Epithelial cell of proximal tubule (primary cell): ENCODE measurements around the gene DGCR2. TPM values are rescaled to one million over a fixed set of nuclear protein-coding genes. Genes with fewer than 3 reads are reported as not detected.
A peak's percentile ranks its signal among the peaks of the same experiment; 100 is the strongest.

Experiments
- DNase-seq: peaks from one replicate; pipeline ENCODE4 v3.0.0-alpha.2; 2011; ENCODE audit warnings: low read depth
- H3K4me3 ChIP-seq: 2 replicates; pipeline ENCODE4 v1.5.1; 2011; ENCODE audit warnings: low read depth, mild to moderate bottlenecking, low read length
- total RNA-seq: library from RNA; depleted of rRNA; stranded (reverse); fragments of >200 nt; gene quantifications from 2 replicates; pipeline ENCODE4 v1.2.3, GENCODE V29; 2015
- TF ChIP-seq, protein P1 (sequence below): conservative IDR thresholded peaks from 2 replicates; pipeline ENCODE4 v1.5.1; 2012; ENCODE audit warnings: low read depth, mild to moderate bottlenecking, low read length

DGCR2 gene
- total RNA-seq, 1 donor from 2014 or later: 51.7 TPM

DNA sequence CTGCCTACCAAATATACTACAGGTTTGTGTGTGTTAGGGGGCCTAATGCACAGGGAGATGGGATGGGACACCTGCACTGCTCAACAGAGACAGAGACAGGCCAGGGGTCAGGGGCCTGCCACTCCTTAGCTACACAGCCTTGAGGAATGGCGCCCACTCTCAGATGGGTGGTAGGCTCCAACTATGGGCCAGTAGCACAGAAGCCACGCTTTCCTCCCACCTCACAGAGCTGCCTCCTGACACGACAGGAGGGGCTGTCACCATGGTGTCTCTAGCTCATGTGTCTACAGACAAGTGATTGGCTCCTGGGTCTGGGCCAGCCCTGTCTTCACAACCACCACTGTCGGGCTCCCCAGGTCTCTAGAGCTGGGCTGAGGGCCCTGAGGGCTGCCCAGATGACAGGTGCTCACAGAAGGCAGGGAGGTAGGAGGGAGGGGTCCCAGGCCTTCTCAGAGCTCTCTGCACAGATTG, 81.8 kb downstream of the DGCR2 start:
- DNase-seq: no peak
- TF ChIP-seq, protein P1, sequence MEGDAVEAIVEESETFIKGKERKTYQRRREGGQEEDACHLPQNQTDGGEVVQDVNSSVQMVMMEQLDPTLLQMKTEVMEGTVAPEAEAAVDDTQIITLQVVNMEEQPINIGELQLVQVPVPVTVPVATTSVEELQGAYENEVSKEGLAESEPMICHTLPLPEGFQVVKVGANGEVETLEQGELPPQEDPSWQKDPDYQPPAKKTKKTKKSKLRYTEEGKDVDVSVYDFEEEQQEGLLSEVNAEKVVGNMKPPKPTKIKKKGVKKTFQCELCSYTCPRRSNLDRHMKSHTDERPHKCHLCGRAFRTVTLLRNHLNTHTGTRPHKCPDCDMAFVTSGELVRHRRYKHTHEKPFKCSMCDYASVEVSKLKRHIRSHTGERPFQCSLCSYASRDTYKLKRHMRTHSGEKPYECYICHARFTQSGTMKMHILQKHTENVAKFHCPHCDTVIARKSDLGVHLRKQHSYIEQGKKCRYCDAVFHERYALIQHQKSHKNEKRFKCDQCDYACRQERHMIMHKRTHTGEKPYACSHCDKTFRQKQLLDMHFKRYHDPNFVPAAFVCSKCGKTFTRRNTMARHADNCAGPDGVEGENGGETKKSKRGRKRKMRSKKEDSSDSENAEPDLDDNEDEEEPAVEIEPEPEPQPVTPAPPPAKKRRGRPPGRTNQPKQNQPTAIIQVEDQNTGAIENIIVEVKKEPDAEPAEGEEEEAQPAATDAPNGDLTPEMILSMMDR: no peak
- no peak overlapping the region for H3K4me3 ChIP-seq

DNA sequence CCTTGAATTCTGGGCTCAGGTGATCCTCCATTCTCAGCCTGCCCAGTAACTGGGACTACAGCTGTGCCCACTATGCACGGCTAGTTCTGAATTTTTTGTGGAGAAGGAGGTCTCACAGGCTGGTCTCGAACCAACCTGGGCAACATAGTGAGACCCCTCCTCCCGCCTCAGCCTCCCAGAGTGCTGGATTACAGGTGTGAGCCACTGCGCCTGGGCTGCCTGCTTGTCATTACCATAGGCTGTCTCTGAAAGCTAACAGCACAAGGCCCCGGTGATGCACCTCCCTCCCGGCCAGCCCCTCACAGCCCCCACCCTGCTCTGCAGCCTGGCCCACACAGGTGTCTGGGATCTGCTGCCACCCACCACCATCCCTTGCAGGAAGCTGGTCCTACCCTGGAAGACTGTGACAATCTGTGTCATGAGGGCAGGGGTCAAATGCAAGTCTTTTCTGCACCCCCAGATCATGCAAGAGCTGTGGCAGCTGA, 82.4 kb downstream of the DGCR2 start:
- no peak overlapping the region for H3K4me3 ChIP-seq
- TF ChIP-seq, protein P1: no peak
- no peak for DNase-seq

DNA sequence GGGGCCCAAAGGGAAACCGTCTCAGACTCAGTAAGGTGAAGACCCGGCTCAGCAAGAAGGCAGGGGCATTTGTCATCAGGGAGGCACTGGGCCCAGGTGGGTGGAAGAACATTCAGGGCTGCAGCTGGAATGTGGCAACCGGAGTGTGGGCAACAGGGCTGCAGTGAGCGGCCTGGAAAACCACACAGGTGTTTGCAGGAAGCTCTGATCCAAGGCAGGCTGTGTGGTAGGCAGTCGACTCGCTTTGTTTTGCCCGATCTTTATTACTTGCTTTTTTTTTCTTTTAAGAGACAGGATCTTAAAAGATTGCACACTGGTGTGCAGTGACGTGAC, 82.8 kb downstream of the DGCR2 start:
- TF ChIP-seq, protein P1: no peak
- no peak overlapping the region for H3K4me3 ChIP-seq
- DNase-seq: no peak

DNA sequence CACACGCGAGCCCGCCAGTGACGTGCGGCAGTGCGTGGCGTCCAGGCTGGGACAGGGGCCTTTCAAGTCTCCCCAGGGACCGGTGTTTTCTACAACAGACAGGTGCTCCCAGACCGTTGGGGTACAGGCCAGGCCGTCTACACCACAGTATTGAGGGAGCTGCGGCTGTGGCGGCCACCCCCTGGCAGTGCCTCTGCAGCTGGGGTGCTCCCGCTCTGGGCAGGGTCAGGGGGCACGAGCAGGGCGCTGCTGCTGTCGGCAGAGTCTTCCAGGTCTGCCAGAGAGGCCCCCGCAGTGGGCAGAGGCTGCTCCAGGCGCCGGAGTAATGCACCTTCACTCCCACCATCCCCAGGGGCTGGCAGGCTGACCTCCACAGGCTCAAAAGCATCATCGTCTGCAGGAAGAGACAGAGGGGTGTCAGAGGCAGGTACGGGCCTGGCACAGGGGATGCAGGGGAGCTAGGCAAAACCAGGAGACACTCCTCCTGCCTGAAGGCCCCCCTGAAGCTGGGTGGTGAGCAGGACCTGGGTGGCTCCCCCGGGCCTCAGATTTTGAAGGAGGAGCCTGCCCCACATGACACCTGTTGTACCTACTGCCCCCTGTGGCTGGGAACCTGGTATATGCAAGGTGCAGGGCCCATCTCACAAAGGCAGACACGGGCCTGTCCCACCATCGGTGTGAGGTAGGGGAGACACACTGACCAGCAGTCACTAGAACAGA, 83.3 kb downstream of the DGCR2 start:
- TF ChIP-seq, protein P1: peak; percentile 14
- no peak for DNase-seq
- H3K4me3 ChIP-seq: no peak overlapping the region

GRCh38 chr22:19038164-19038546, 84.1 kb downstream of the DGCR2 start:
- DNase-seq: no peak
- no peak overlapping the region for H3K4me3 ChIP-seq
- TF ChIP-seq, protein P1: no peak

- DNase-seq: no peak
- TF ChIP-seq, protein P1: no peak
- no peak overlapping the region for H3K4me3 ChIP-seq
Observed at GRCh38 chr22:19037282-19038163, 84.7 kb downstream of the DGCR2 start.
